Measurements from ENCODE around the gene RDH12. TPM values are rescaled to one million over a fixed set of nuclear protein-coding genes. Genes with fewer than 3 reads are reported as not detected.
"Not testable (repeated sequence)": the region's sequence is repeated elsewhere in the genome, so short reads cannot be mapped to it uniquely, and the experiment has no call there.

Gene RDH12
- total and polyA plus RNA-seq, 2 donors: 0.24 to 3.4 TPM

GRCh38 chr14:67697006-67697405, 4.7 kb upstream of the RDH12 start:
- no peaks in the 10 kb centered on the region for H3K27me3 ChIP-seq (ENCODE audit: control insufficient read depth in 2 of 2, insufficient read depth in 1 of 2, low read length in 1 of 2)
- no peak overlapping the region for H3K27ac ChIP-seq (ENCODE audit: low read depth in 1 of 2, low read length in 1 of 2)
- WGBS: 98% methylated on average over 4 of the region's 4 CpGs

GRCh38 chr14:67698179-67698578, 3.5 kb upstream of the RDH12 start:
- WGBS: 89% methylated on average over 1 of the region's 1 CpG
- Histone ChIP-seq H3K27ac (ENCODE audit: low read depth in 1 of 2, low read length in 1 of 2) (no peak overlapping the region), H3K36me3 (ENCODE audit: control insufficient read depth in 2 of 2, insufficient read depth in 2 of 2, low read length in 1 of 2) (no peaks in the 10 kb centered on the region), H3K27me3 (ENCODE audit: control insufficient read depth in 2 of 2, insufficient read depth in 1 of 2, low read length in 1 of 2) (no peaks in the 10 kb centered on the region), H3K4me1 (ENCODE audit: control insufficient read depth in 2 of 2, insufficient read depth in 2 of 2, low read length in 2 of 2) (peaks cover 4 to 14% of the 10 kb centered on the region in 2 donors), H3K9me3 (ENCODE audit: control insufficient read depth in 2 of 2, insufficient read depth in 1 of 2, low read length in 1 of 2) (no peaks in the 10 kb centered on the region), H3K4me3 (ENCODE audit: low read length in 2 of 2) (no peak overlapping the region)
- no peak for DNase-seq (ENCODE audit: low read depth in 6 of 9, low spot score in 9 of 9)

More at GRCh38 chr14:67697006-67697405, 4.7 kb upstream of the RDH12 start:
- no peaks in the 10 kb centered on the region for H3K9me3 ChIP-seq (ENCODE audit: control insufficient read depth in 2 of 2, insufficient read depth in 1 of 2, low read length in 1 of 2)
- no peak overlapping the region for H3K4me3 ChIP-seq (ENCODE audit: low read length in 2 of 2)
- H3K4me1 ChIP-seq (ENCODE audit: control insufficient read depth in 2 of 2, insufficient read depth in 2 of 2, low read length in 2 of 2): peaks cover 4 to 14% of the 10 kb centered on the region in 2 donors
- H3K36me3 ChIP-seq (ENCODE audit: control insufficient read depth in 2 of 2, insufficient read depth in 2 of 2, low read length in 1 of 2): peaks cover 4 to 10% of the 10 kb centered on the region in 2 donors
- DNase-seq (ENCODE audit: low read depth in 6 of 9, low spot score in 9 of 9): no peak

GRCh38 chr14:67703997-67704396, 2.3 kb downstream of the RDH12 start:
- Histone ChIP-seq H3K4me3 (ENCODE audit: low read length in 2 of 2) (no peak overlapping the region), H3K9me3 (ENCODE audit: control insufficient read depth in 2 of 2, insufficient read depth in 1 of 2, low read length in 1 of 2) (no peaks in the 10 kb centered on the region), H3K4me1 (ENCODE audit: control insufficient read depth in 2 of 2, insufficient read depth in 2 of 2, low read length in 2 of 2) (no peaks in the 10 kb centered on the region), H3K36me3 (ENCODE audit: control insufficient read depth in 2 of 2, insufficient read depth in 2 of 2, low read length in 1 of 2) (no peaks in the 10 kb centered on the region), H3K27me3 (ENCODE audit: control insufficient read depth in 2 of 2, insufficient read depth in 1 of 2, low read length in 1 of 2) (no peaks in the 10 kb centered on the region), H3K27ac (ENCODE audit: low read depth in 1 of 2, low read length in 1 of 2) (no peak overlapping the region)
- 65% methylated on average over 3 of the region's 3 CpGs for WGBS
- DNase-seq (ENCODE audit: low read depth in 6 of 9, low spot score in 9 of 9): no peak

- 1% methylated on average over 3 of the region's 3 CpGs for WGBS
- H3K9me3 ChIP-seq (ENCODE audit: control insufficient read depth in 2 of 2, insufficient read depth in 1 of 2, low read length in 1 of 2): no peaks in the 10 kb centered on the region
- peak; percentile 8 to 82 (median 69) for DNase-seq (ENCODE audit: low read depth in 6 of 9, low spot score in 9 of 9)
- H3K4me1 ChIP-seq (ENCODE audit: control insufficient read depth in 2 of 2, insufficient read depth in 2 of 2, low read length in 2 of 2): no peaks in the 10 kb centered on the region
- H3K36me3 ChIP-seq (ENCODE audit: control insufficient read depth in 2 of 2, insufficient read depth in 2 of 2, low read length in 1 of 2): no peaks in the 10 kb centered on the region
- no peaks in the 10 kb centered on the region for H3K27me3 ChIP-seq (ENCODE audit: control insufficient read depth in 2 of 2, insufficient read depth in 1 of 2, low read length in 1 of 2)
- H3K4me3 ChIP-seq (ENCODE audit: low read length in 2 of 2): no peak overlapping the region
- H3K27ac ChIP-seq (ENCODE audit: low read depth in 1 of 2, low read length in 1 of 2): no peak overlapping the region
These were observed 2.9 kb downstream of the RDH12 start for GRCh38 chr14:67704484-67705089.

GRCh38 chr14:67705211-67705610, 3.5 kb downstream of the RDH12 start:
- DNase-seq (ENCODE audit: low read depth in 6 of 9, low spot score in 9 of 9): no peak
- no peak overlapping the region for H3K27ac ChIP-seq (ENCODE audit: low read depth in 1 of 2, low read length in 1 of 2)
- no peaks in the 10 kb centered on the region for H3K9me3 ChIP-seq (ENCODE audit: control insufficient read depth in 2 of 2, insufficient read depth in 1 of 2, low read length in 1 of 2)
- H3K27me3 ChIP-seq (ENCODE audit: control insufficient read depth in 2 of 2, insufficient read depth in 1 of 2, low read length in 1 of 2): no peaks in the 10 kb centered on the region
- 90% methylated on average over 3 of the region's 3 CpGs for WGBS
- no peaks in the 10 kb centered on the region for H3K4me1 ChIP-seq (ENCODE audit: control insufficient read depth in 2 of 2, insufficient read depth in 2 of 2, low read length in 2 of 2)
- H3K4me3 ChIP-seq (ENCODE audit: low read length in 2 of 2): no peak overlapping the region
- no peaks in the 10 kb centered on the region for H3K36me3 ChIP-seq (ENCODE audit: control insufficient read depth in 2 of 2, insufficient read depth in 2 of 2, low read length in 1 of 2)

- H3K9me3 ChIP-seq (ENCODE audit: control insufficient read depth in 2 of 2, insufficient read depth in 1 of 2, low read length in 1 of 2); DNase-seq (ENCODE audit: low read depth in 6 of 9, low spot score in 9 of 9); H3K4me3 ChIP-seq (ENCODE audit: low read length in 2 of 2): not testable (repeated sequence)
These were observed 7.7 kb downstream of the RDH12 start for GRCh38 chr14:67709346-67709745.

GRCh38 chr14:67709796-67710195, 8.1 kb downstream of the RDH12 start:
- not testable (repeated sequence) for DNase-seq (ENCODE audit: low read depth in 6 of 9, low spot score in 9 of 9); H3K27me3 ChIP-seq (ENCODE audit: control insufficient read depth in 2 of 2, insufficient read depth in 1 of 2, low read length in 1 of 2); H3K36me3 ChIP-seq (ENCODE audit: control insufficient read depth in 2 of 2, insufficient read depth in 2 of 2, low read length in 1 of 2); H3K27ac ChIP-seq (ENCODE audit: low read depth in 1 of 2, low read length in 1 of 2); H3K9me3 ChIP-seq (ENCODE audit: control insufficient read depth in 2 of 2, insufficient read depth in 1 of 2, low read length in 1 of 2); H3K4me3 ChIP-seq (ENCODE audit: low read length in 2 of 2); H3K4me1 ChIP-seq (ENCODE audit: control insufficient read depth in 2 of 2, insufficient read depth in 2 of 2, low read length in 2 of 2)
- WGBS: 92% methylated on average over 1 of the region's 1 CpG

More at GRCh38 chr14:67709346-67709745, 7.7 kb downstream of the RDH12 start:
- not testable (repeated sequence) for H3K4me1 ChIP-seq (ENCODE audit: control insufficient read depth in 2 of 2, insufficient read depth in 2 of 2, low read length in 2 of 2); H3K36me3 ChIP-seq (ENCODE audit: control insufficient read depth in 2 of 2, insufficient read depth in 2 of 2, low read length in 1 of 2); H3K27ac ChIP-seq (ENCODE audit: low read depth in 1 of 2, low read length in 1 of 2); H3K27me3 ChIP-seq (ENCODE audit: control insufficient read depth in 2 of 2, insufficient read depth in 1 of 2, low read length in 1 of 2)

GRCh38 chr14:67710209-67710608, 8.5 kb downstream of the RDH12 start:
- no peak for DNase-seq (ENCODE audit: low read depth in 6 of 9, low spot score in 9 of 9)
- no peaks in the 10 kb centered on the region for H3K4me1 ChIP-seq (ENCODE audit: control insufficient read depth in 2 of 2, insufficient read depth in 2 of 2, low read length in 2 of 2)
- 97% methylated on average over 2 of the region's 2 CpGs for WGBS
- no peaks in the 10 kb centered on the region for H3K36me3 ChIP-seq (ENCODE audit: control insufficient read depth in 2 of 2, insufficient read depth in 2 of 2, low read length in 1 of 2)
- H3K27me3 ChIP-seq (ENCODE audit: control insufficient read depth in 2 of 2, insufficient read depth in 1 of 2, low read length in 1 of 2): no peaks in the 10 kb centered on the region
- no peak overlapping the region for H3K27ac ChIP-seq (ENCODE audit: low read depth in 1 of 2, low read length in 1 of 2)
- H3K4me3 ChIP-seq (ENCODE audit: low read length in 2 of 2): no peak overlapping the region
- no peaks in the 10 kb centered on the region for H3K9me3 ChIP-seq (ENCODE audit: control insufficient read depth in 2 of 2, insufficient read depth in 1 of 2, low read length in 1 of 2)

- H3K27me3 ChIP-seq (ENCODE audit: control insufficient read depth in 2 of 2, insufficient read depth in 1 of 2, low read length in 1 of 2): peaks cover 0 to under 1% of the 10 kb centered on the region in 2 donors
- no peaks in the 10 kb centered on the region for H3K4me1 ChIP-seq (ENCODE audit: control insufficient read depth in 2 of 2, insufficient read depth in 2 of 2, low read length in 2 of 2)
- H3K9me3 ChIP-seq (ENCODE audit: control insufficient read depth in 2 of 2, insufficient read depth in 1 of 2, low read length in 1 of 2): no peaks in the 10 kb centered on the region
- no peak overlapping the region for H3K27ac ChIP-seq (ENCODE audit: low read depth in 1 of 2, low read length in 1 of 2)
- DNase-seq (ENCODE audit: low read depth in 6 of 9, low spot score in 9 of 9): no peak
- WGBS: 99% methylated on average over 1 of the region's 1 CpG
- H3K4me3 ChIP-seq (ENCODE audit: low read length in 2 of 2): no peak overlapping the region
- no peaks in the 10 kb centered on the region for H3K36me3 ChIP-seq (ENCODE audit: control insufficient read depth in 2 of 2, insufficient read depth in 2 of 2, low read length in 1 of 2)
These were observed 15.4 kb downstream of the RDH12 start for GRCh38 chr14:67717048-67717447.
